SJCRH30 (cell line): ENCODE data around the gene MORC1. TPM values are rescaled to one million over a fixed set of nuclear protein-coding genes. Genes with fewer than 3 reads are reported as not detected.

Experiments
- DNase-seq, 2 experiments: peaks; one replicate each; pipeline ENCODE4 v3.0.0-alpha.2; 2015 to 2020
- H3K27ac ChIP-seq: fragments of 250-450 bp; sonication (Bioruptor Pico); 2 replicates; pipeline ENCODE4 v1.5.1; 2020; ENCODE audit warnings: mild to moderate bottlenecking, moderate library complexity
- H3K27me3 ChIP-seq: fragments of 250-450 bp; sonication (Bioruptor Pico); 2 replicates; pipeline ENCODE4 v1.5.1; 2020; ENCODE audit warnings: mild to moderate bottlenecking, moderate library complexity
- H3K36me3 ChIP-seq: fragments of 250-450 bp; sonication (Bioruptor Pico); 2 replicates; pipeline ENCODE4 v1.5.1; 2020; ENCODE audit warnings: mild to moderate bottlenecking, moderate library complexity
- H3K4me1 ChIP-seq: fragments of 250-450 bp; sonication (Bioruptor Pico); 2 replicates; pipeline ENCODE4 v1.5.1; 2020; ENCODE audit warnings: mild to moderate bottlenecking, moderate library complexity
- H3K4me3 ChIP-seq: fragments of 250-450 bp; sonication (Bioruptor Pico); 2 replicates; pipeline ENCODE4 v1.5.1; 2020; ENCODE audit warnings: mild to moderate bottlenecking, moderate library complexity
- H3K9me3 ChIP-seq: fragments of 250-450 bp; sonication (Bioruptor Pico); replicated peaks from 2 replicates; pipeline ENCODE4 v1.5.1; 2020; ENCODE audit warnings: mild to moderate bottlenecking, moderate library complexity
- total RNA-seq: library from RNA; depleted of rRNA; stranded (reverse); fragments of >200 nt; shearing (Covaris generic); gene quantifications from 2 replicates; pipeline ENCODE4 v1.2.3, GENCODE V29; 2014

MORC1 gene
- total RNA-seq, 1 experiment from 2014 or later = not detected

- H3K36me3 ChIP-seq = no peaks in the 10 kb centered on the region
- DNase-seq = no peak
- H3K27ac ChIP-seq = no peak overlapping the region
- no peaks in the 10 kb centered on the region for H3K9me3 ChIP-seq
- H3K4me3 ChIP-seq = no peak overlapping the region
- no peaks in the 10 kb centered on the region for H3K4me1 ChIP-seq
- no peaks in the 10 kb centered on the region for H3K27me3 ChIP-seq
Observed at GRCh38 chr3:108959017-108959416, 158.9 kb downstream of the MORC1 start.

GRCh38 chr3:108953700-108954099 is 164.2 kb downstream of the MORC1 start, which contains the start of gene GUCA1C:
Gene GUCA1C (minus strand): TSS chr3:108953879. CDS start chr3:108953762, 117 bp downstream.
- Histone ChIP-seq H3K4me1 (no peaks in the 10 kb centered on the region), H3K27ac (no peak within 1 kb of the TSS)

GRCh38 chr3:108953210-108953609 is 164.7 kb downstream of the MORC1 start:
- no peak overlapping the region for H3K27ac ChIP-seq
- no peak for DNase-seq
- no peak overlapping the region for H3K4me3 ChIP-seq
- H3K9me3 ChIP-seq = no peaks in the 10 kb centered on the region
- H3K4me1 ChIP-seq = no peaks in the 10 kb centered on the region
- no peaks in the 10 kb centered on the region for H3K36me3 ChIP-seq
- no peaks in the 10 kb centered on the region for H3K27me3 ChIP-seq

More at GRCh38 chr3:108953700-108954099, 164.2 kb downstream of the MORC1 start, which contains the start of gene GUCA1C:
- no peaks in the 10 kb centered on the region for H3K36me3 ChIP-seq
- DNase-seq = no peak
- H3K27me3 ChIP-seq = no peaks in the 10 kb centered on the region
- no peaks in the 10 kb centered on the region for H3K9me3 ChIP-seq
- no peak within 1 kb of the TSS for H3K4me3 ChIP-seq

- no peak for DNase-seq
Observed at GRCh38 chr3:108951820-108952501, 166.0 kb downstream of the MORC1 start.

GRCh38 chr3:108947855-108948254 is 170.1 kb downstream of the MORC1 start:
- DNase-seq = no peak

More at GRCh38 chr3:108951820-108952501, 166.0 kb downstream of the MORC1 start:
- H3K27ac ChIP-seq = no peak overlapping the region
- H3K4me3 ChIP-seq = no peak overlapping the region
- H3K4me1 ChIP-seq = no peaks in the 10 kb centered on the region
- H3K9me3 ChIP-seq = no peaks in the 10 kb centered on the region
- H3K36me3 ChIP-seq = no peaks in the 10 kb centered on the region
- no peaks in the 10 kb centered on the region for H3K27me3 ChIP-seq

GRCh38 chr3:108946292-108947285 is 171.3 kb downstream of the MORC1 start:
- no peaks in the 10 kb centered on the region for H3K4me1 ChIP-seq
- no peak for DNase-seq
- no peak overlapping the region for H3K27ac ChIP-seq

More at GRCh38 chr3:108947855-108948254, 170.1 kb downstream of the MORC1 start:
- H3K4me1 ChIP-seq = no peaks in the 10 kb centered on the region
- H3K9me3 ChIP-seq = no peaks in the 10 kb centered on the region
- H3K4me3 ChIP-seq = no peak overlapping the region
- H3K36me3 ChIP-seq = no peaks in the 10 kb centered on the region
- H3K27me3 ChIP-seq = no peaks in the 10 kb centered on the region
- H3K27ac ChIP-seq = no peak overlapping the region

GRCh38 chr3:108940568-108941263 is 177.2 kb downstream of the MORC1 start:
- Histone ChIP-seq H3K9me3 (no peaks in the 10 kb centered on the region), H3K27ac (no peak overlapping the region), H3K36me3 (no peaks in the 10 kb centered on the region), H3K27me3 (no peaks in the 10 kb centered on the region), H3K4me3 (no peak overlapping the region), H3K4me1 (no peaks in the 10 kb centered on the region)
- no peak for DNase-seq

More at GRCh38 chr3:108946292-108947285, 171.3 kb downstream of the MORC1 start:
- H3K27me3 ChIP-seq = no peaks in the 10 kb centered on the region
- no peaks in the 10 kb centered on the region for H3K36me3 ChIP-seq
- no peak overlapping the region for H3K4me3 ChIP-seq
- H3K9me3 ChIP-seq = no peaks in the 10 kb centered on the region

- no peaks in the 10 kb centered on the region for H3K27me3 ChIP-seq
- H3K4me1 ChIP-seq = no peaks in the 10 kb centered on the region
Observed at GRCh38 chr3:108940166-108940565, 177.8 kb downstream of the MORC1 start.

GRCh38 chr3:108936924-108937689 is 180.8 kb downstream of the MORC1 start:
- Histone ChIP-seq H3K36me3 (no peaks in the 10 kb centered on the region), H3K27me3 (no peaks in the 10 kb centered on the region), H3K27ac (no peak overlapping the region), H3K4me3 (no peak overlapping the region), H3K9me3 (no peaks in the 10 kb centered on the region), H3K4me1 (no peaks in the 10 kb centered on the region)
- no peak for DNase-seq

More at GRCh38 chr3:108940166-108940565, 177.8 kb downstream of the MORC1 start:
- no peak for DNase-seq
- Histone ChIP-seq H3K27ac (no peak overlapping the region), H3K36me3 (no peaks in the 10 kb centered on the region), H3K9me3 (no peaks in the 10 kb centered on the region), H3K4me3 (no peak overlapping the region)

- DNase-seq = no peak
- Histone ChIP-seq H3K9me3 (no peaks in the 10 kb centered on the region), H3K27me3 (no peaks in the 10 kb centered on the region), H3K4me1 (no peaks in the 10 kb centered on the region), H3K36me3 (no peaks in the 10 kb centered on the region), H3K27ac (no peak overlapping the region), H3K4me3 (no peak overlapping the region)
Observed at GRCh38 chr3:108931035-108931434, 186.9 kb downstream of the MORC1 start.

- Histone ChIP-seq H3K4me1 (no peaks in the 10 kb centered on the region), H3K9me3 (no peaks in the 10 kb centered on the region), H3K36me3 (no peaks in the 10 kb centered on the region), H3K27me3 (0 out of 2 replicates have a peak, but pooled peaks cover 3% of the 10 kb centered on the region), H3K27ac (no peak overlapping the region), H3K4me3 (no peak overlapping the region)
- no peak for DNase-seq
Observed at GRCh38 chr3:108918866-108919265, 199.1 kb downstream of the MORC1 start.

- Histone ChIP-seq H3K4me3 (no peak overlapping the region), H3K9me3 (no peaks in the 10 kb centered on the region), H3K27ac (no peak overlapping the region), H3K36me3 (no peaks in the 10 kb centered on the region), H3K27me3 (0 out of 2 replicates have a peak, but pooled peaks cover 7% of the 10 kb centered on the region), H3K4me1 (no peaks in the 10 kb centered on the region)
- DNase-seq = peak; percentile 44 to 78
Observed at GRCh38 chr3:108914774-108915641, 202.9 kb downstream of the MORC1 start.

GRCh38 chr3:108909799-108910198 is 208.1 kb downstream of the MORC1 start:
- Histone ChIP-seq H3K4me1 (no peaks in the 10 kb centered on the region), H3K27me3 (0 out of 2 replicates have a peak, but pooled peaks cover 4% of the 10 kb centered on the region), H3K27ac (no peak overlapping the region), H3K9me3 (no peaks in the 10 kb centered on the region), H3K4me3 (no peak overlapping the region), H3K36me3 (no peaks in the 10 kb centered on the region)
- DNase-seq = no peak
